ENCODE measurements around the gene SPEM3.

SPEM3 gene

DNA sequence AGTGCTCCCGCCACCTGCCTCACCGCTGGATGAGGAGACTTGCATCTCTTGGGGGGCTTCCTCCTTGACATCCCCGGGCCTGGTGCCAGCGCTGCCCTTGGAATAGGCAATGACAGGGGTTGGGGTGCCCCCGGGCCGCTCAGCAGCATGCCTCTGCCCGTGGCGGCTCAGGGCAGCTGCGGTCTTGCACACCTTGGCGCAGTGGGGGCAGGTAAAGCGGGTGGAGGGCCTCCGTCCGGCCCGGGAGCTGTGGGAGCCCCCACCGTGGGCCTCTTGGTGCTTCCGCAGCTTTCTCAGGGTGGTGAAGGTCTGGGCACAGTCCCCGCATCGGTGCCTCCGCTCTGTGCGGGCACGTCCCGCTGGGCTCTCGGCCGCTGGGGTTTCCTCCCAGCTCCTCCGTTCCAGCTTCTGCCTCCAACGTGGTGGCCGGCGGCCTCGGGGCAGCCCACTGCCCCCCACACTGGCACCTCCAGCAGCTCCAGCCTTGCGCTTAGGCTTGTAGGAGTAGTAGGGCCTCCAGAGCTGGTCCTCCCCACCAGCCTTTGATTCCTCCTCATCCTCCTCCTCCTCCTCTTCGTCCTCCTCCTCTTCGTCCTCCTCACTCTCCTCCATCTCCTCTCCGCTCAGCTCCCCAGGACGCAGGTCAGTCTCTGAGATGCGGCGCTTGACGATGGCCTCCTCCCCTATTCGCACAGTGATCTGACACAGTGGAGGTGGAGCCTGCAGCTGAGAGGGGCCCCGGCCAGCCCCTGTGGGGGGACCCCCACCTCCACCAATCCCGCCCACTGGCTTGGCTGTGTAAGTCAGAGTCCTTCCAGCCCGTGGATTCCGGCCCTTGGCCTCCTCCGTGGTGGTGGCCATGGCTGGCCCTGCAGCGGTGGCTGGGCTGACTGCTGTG is 34.1 kb downstream of the SPEM3 start:
- DNase-seq (ENCODE audit: low read depth), result no peak
- in situ Hi-C loops (cut with HindIII; ENCODE audit: low sequenced_read_pairs), result no loop called here
- TF ChIP-seq, protein P1, sequence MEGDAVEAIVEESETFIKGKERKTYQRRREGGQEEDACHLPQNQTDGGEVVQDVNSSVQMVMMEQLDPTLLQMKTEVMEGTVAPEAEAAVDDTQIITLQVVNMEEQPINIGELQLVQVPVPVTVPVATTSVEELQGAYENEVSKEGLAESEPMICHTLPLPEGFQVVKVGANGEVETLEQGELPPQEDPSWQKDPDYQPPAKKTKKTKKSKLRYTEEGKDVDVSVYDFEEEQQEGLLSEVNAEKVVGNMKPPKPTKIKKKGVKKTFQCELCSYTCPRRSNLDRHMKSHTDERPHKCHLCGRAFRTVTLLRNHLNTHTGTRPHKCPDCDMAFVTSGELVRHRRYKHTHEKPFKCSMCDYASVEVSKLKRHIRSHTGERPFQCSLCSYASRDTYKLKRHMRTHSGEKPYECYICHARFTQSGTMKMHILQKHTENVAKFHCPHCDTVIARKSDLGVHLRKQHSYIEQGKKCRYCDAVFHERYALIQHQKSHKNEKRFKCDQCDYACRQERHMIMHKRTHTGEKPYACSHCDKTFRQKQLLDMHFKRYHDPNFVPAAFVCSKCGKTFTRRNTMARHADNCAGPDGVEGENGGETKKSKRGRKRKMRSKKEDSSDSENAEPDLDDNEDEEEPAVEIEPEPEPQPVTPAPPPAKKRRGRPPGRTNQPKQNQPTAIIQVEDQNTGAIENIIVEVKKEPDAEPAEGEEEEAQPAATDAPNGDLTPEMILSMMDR (IDR thresholded peaks at IDR 0.05; ENCODE audit: low read depth, low read length, missing control alignments), result no peak
- H3K4me3 ChIP-seq (ENCODE audit: low read depth, low read length), result no peak overlapping the region

- DNase-seq (ENCODE audit: low read depth), result no peak
- in situ Hi-C loops (cut with HindIII; ENCODE audit: low sequenced_read_pairs), result no loop called here
- TF ChIP-seq, protein P1 (IDR thresholded peaks at IDR 0.05; ENCODE audit: low read depth, low read length, missing control alignments), result no peak
- no peak overlapping the region for H3K4me3 ChIP-seq (ENCODE audit: low read depth, low read length)
Measured at GRCh38 chr17:7463372-7463846, 34.8 kb downstream of the SPEM3 start.

- no peak for DNase-seq (ENCODE audit: low read depth)
- no peak overlapping the region for H3K4me3 ChIP-seq (ENCODE audit: low read depth, low read length)
- TF ChIP-seq, protein P1 (IDR thresholded peaks at IDR 0.05; ENCODE audit: low read depth, low read length, missing control alignments), result no peak
- in situ Hi-C loops (cut with HindIII; ENCODE audit: low sequenced_read_pairs), result no loop called here
Measured at GRCh38 chr17:7464081-7464480, 35.4 kb downstream of the SPEM3 start.

GRCh38 chr17:7465597-7466275 is 37.1 kb downstream of the SPEM3 start:
- TF ChIP-seq, protein P1 (IDR thresholded peaks at IDR 0.05; ENCODE audit: low read depth, low read length, missing control alignments), result no peak
- in situ Hi-C loops (cut with HindIII; ENCODE audit: low sequenced_read_pairs), result no loop called here
- DNase-seq (ENCODE audit: low read depth), result no peak
- no peak overlapping the region for H3K4me3 ChIP-seq (ENCODE audit: low read depth, low read length)

- in situ Hi-C loops (cut with HindIII; ENCODE audit: low sequenced_read_pairs), result no loop called here
- no peak overlapping the region for H3K4me3 ChIP-seq (ENCODE audit: low read depth, low read length)
- no peak for DNase-seq (ENCODE audit: low read depth)
- TF ChIP-seq, protein P1 (IDR thresholded peaks at IDR 0.05; ENCODE audit: low read depth, low read length, missing control alignments), result no peak
Measured at GRCh38 chr17:7466318-7466638, 37.6 kb downstream of the SPEM3 start.

DNA sequence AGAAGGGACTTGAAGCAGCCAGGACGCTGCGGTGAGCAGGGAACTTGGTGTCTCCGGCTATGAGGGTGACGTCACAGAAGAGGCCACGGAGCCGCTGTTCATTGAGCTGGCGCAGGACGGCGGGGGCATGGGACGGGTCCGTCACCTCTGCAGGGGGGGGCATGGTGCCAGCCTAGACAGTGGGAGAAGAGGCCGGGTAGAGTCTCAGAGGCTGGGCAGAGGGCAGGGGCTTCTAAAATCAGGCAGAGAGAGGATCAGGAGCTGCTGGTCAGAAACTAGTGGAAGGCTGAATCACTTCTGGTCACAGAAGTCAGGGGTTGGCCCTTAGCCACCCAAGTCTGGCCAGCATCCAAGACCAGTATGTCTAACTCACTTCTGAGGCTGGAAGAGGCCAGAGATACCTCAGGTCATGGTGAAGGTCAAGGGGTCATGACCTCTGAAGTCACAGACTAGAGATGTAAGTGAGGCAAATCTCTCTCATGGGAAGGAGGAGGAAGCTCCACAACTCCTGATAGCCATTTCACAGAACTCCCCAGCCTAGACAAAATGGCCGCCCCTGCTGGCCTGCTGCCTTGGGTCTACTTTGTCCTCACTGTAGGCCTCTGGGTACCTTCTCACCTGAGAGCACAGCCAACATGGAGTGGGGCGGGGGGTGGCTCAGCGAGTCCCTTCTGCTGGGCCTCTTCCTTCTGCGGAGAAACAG is 38.1 kb downstream of the SPEM3 start:
- TF ChIP-seq, protein P1 (IDR thresholded peaks at IDR 0.05; ENCODE audit: low read depth, low read length, missing control alignments), result no peak
- in situ Hi-C loops (cut with HindIII; ENCODE audit: low sequenced_read_pairs), result no loop called here
- no peak overlapping the region for H3K4me3 ChIP-seq (ENCODE audit: low read depth, low read length)
- DNase-seq (ENCODE audit: low read depth), result no peak

Data from astrocyte of the cerebellum (primary cell).